Measurements from ENCODE around the gene FOXG1.

DNA sequence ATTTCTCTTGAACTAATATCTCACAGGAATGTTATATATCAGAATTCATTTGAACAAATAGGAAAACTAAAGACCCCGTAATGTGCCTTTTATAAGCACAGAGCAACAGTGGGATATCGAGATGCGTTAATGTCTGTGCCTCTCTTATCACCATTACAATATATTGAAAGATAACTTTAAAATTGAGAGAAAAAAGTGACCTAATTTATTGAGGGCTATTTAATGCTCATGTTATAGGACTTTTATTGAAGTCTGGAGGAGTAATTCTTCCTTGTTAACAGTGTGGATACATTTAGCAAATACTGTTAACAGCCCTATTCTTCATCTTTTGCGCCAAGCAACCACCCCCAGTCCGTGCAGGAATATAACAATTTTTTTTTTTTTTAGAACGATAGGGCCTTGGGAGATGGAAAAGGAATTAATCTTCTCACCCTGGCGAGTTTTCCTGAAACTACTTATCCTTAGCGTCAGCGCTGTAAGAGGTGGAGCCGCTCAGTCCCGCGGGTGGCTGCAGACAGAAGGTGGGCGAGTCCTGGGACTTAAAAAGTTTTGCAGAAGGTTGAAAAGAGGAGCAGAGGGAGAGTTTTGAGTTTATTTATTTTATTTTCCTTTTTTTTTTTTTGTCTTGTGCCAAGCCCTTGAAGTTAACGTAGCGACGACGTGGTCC is 11.0 kb downstream of the FOXG1 start:
- TF ChIP-seq CTCF (IDR thresholded peaks at IDR 0.05) (no peak), POLR2A (IDR thresholded peaks at IDR 0.05) (no peak)
